Measurements from ENCODE around the gene HES7.

The HES7 gene

DNA sequence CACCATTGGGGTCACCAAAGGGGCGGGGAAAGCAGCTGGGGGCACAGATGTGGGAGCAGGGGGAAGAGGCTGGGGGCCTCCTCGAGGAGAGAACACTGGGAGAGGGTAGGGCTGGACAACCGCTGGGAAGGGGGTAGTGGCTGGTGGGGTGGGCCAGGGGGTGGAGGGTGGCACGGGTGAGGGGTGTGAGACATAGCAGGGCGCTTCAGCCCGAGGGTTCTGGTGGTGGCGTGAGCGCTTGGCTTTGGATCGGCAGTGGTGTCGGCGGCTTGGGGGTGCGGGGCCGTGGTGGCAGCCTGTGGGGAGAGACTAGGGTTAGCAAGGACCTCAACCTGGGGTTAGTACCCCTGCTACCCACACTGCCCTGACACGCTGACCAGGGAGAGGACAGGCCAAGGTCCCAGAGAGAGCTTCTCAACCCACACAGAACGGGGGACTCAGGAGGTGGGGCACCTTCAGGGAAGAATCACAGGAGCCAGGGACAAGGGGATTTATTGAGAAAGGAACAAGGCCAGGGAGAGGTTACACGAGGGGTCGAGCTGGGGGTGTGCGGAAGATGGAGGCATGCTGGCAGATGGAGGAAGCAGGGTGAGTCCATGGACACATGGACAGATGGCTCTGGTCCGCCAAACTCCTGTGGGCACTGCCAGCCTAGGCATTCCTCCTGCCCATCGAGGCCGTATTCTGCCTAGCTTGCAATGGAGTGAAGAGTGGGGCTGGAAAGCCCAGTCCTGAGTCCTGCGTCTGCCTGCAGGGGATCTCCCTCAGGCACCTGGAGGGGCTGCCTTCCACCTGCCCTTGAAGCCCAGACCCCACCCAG lies 19.9 kb upstream of the HES7 start:
- no peak for DNase-seq (ENCODE audit: low read depth in 2 of 2)

DNA sequence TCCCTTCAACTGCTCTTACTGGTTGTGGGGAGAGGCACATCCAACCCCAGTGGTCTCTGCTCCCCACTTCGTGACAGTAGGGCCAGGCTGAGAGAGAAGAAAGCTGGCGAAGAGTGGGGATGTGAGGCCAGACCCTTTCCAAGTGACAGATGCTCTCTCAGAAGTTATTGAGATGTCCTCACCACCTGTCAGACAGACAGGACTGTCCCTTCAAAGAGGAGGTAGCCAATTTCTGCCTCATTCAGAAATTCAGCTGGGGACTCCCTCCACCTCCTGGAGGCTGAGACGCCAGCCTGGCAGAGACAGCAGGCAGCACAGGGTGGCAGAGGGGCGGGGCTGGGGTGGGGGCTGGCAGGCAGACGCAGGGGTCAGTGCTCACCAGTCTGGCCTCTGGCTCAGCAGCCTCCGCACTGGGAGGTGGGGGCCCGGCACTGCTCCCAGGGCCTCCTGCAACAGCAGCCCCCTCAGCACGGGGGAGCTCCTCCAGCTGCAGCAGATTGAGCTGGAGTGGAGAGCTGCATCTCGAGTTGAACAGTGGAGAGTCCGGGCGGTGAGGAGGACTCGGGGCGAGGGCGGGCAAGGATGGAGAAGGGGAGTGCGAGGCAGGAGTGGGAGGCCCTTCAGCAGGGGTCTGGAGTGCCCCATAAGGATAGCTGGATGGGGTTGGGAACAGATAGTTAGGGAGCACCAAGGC lies 19.1 kb upstream of the HES7 start:
- DNase-seq (ENCODE audit: low read depth in 2 of 2): no peak

DNA sequence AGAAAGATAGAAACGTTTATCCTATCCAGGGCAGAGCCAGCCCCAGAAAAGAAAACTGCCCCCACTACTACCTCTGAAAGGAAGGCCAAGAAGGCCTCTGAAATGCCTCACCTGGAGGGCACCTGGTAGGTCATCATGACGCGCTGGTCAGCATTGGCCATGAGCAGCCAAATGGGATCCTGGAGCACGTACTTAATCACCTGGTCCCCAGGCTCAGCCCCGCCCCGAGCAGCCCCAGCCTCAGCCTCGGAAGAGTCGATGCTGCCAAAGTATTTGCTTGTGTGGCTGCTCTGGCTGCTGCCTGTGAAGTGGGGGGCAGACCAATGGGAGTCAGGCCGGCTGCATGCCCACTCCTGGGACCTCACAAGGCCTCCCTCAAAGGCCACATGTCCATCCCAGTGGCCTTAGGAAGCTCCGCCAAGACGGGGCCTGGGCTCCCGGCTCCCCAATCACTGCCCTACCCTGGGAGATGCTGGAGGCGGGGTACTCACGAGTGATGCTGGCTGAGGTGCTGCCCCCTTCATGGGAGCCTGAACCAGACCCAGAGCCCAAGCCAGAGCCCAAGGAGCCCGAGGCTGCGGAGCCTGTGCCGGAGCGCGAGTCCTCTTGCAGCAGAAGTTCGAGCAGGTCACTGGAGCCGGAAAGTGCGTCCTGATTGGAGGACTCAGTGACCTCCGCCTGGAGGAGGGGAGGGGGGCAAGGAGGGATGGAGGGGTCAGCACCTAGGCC lies 18.4 kb upstream of the HES7 start:
- DNase-seq (ENCODE audit: low read depth in 2 of 2): no peak

DNA sequence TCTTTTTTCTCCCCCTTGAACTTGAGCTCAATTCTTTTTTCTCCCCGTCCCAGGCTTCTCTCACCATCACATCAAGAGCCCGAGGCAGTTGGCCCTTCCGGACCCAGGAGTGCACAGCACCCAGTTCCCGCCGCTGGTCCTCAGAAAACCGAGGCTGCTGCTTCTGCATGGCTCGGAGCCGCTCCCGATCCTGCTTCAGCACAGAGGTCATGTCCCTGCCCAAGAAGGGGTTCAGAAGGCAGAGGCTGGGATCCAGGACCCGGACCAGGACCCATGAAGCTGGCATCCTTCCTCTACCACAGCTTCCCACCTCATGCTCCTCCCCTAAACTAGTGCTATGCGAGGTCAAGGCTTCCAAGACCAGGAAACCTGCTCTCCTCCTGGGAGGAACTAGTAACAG lies 17.8 kb upstream of the HES7 start:
- DNase-seq (ENCODE audit: low read depth in 2 of 2): no peak

DNA sequence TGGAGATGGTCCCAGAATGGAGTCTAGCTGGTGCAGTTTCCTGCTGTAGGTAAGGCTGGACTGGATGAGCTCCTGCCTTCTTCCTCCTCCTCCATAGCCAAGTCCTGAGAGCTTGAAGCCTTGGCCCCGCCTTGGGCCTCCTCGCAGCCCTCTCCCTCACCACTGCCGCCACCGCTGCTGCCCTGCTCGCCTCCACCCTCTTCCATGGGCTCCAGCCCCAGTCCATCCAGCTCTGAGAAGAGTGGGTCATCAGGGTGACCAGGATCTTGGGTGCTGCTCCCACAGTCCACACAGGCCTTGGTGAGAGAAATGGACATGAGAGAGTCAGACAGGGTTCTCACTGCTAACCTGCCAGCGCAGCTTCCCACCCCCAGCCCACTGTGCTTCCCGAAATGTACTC lies 17.1 kb upstream of the HES7 start:
- no peak for DNase-seq (ENCODE audit: low read depth in 2 of 2)

DNA sequence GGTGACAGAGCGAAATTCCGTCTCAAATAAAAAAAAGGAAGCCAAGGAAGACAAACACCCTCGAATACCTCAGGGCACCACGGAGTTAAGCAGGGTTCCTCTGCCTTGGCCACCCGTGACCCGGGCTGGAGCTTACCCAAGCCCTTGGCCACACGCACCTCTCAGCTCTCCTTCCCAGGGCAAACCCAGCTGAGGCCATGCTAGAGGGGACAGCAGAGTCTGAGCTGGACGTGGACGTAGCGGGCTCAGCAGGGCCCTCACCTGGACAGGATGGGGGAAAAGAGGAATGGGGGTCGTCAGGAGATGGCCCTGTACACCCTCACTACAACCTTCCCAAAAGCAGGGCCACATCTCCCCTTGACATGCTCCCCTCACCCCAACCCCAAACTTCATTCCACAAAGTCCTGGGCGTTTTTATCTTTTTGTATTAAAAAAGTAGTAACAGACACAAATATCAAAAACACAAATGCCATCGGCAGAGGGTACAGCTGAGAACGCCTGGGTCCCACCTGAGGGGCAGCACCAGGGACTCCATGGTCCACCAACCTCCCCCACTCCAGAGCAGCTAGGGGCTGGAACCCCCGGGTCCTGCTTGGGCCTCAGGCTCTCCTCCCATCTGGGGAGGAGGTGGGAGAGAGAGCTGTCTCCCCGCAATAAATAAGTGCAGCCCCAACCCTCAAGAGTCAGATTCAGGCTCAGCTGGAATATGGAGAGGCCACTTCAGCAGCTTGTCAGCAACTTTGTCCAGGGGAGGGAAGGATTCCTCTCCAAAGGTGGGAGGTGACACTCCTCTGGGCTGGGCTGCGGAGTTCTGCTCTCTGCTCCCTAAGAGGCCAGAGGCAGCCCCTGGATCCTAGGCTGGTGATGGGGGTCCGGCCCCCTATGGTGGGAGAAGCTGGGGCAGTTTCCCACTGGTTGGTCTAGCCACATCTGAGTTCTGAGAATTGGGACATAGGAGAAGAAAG lies 16.4 kb upstream of the HES7 start:
- no peak for DNase-seq (ENCODE audit: low read depth in 2 of 2)

DNA sequence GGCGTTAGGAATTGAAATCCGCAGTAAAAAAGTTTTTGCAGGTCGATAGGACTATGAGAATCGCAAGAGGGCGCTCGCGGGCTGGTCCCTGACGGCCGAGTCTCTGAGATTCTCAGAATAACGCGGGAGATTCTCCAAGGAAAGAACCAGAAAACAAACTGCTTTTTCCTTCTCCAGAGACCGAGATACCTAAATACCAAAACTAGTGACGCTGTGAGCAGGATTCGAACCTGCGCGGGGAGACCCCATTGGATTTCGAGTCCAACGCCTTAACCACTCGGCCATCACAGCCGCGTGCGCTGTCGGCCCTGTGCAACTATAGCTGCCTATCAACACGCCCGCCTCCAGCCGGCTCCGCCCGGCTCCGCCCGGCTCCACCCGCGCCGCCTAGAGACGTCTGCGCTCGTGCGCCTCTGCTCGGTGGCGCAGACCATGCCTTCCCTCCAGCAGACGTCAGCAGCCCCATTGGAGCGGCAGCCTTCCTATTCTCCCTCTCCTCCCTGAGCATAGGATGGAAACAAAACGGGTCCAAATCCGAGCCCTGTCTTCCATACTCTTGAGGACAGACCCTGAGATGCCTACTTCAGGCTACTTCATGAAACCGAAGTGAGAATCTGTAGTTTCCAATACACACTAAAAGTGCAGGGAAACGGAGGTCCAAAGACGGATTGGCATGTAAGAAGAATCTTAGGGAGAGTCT lies 14.9 kb upstream of the HES7 start:
- peak; percentile 96 for DNase-seq (ENCODE audit: low read depth in 2 of 2)

DNA sequence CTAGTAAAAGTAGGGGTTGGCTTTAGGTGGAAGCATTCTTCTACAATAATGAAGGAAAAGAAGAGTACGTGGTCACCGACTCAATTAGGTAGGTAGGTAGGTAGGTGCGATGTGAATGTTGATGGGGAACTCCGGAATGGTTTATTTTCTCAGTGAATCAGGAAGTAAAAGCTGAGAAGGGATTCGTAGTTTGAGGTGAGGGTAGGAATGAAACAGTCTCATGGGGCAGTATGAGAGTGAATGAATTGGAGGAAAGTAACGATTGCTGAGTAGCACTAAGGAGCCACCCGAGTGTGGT lies 14.4 kb upstream of the HES7 start:
- no peak for DNase-seq (ENCODE audit: low read depth in 2 of 2)

DNA sequence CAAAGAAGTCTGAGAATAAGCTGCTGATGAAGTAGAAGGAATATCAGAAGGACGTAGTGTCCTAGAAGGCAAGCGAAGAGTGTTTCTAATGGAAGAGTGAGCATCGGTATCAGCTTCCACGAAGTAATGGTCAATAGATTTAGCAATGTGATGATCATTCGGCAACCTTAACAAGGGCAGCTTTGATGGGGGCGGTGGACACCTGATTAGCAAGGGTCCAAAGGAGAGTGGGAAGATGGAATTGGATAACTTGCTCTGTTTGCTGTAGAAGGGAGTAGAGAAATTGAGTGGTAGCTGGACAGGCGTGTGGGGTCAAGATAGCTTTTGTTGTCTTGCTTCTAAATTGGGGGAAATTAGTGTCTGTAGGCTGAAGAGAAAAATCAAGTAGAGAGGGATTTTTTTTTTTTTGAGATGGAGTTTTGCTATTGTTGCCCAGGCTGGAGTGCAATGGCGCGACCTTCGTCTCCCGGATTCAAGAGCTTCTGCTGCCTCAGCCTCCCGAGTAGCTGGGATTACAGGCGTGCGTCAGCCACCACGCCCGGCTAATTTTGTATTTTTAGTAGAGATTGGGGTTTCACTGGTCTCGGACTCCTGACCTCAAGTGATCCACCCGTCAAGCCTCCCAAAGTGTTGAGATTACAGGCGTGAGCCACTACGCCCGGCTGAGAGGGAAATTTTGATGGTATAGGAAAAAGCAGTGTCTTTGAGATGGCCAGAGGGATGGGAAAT lies 13.9 kb upstream of the HES7 start:
- DNase-seq (ENCODE audit: low read depth in 2 of 2): no peak

DNA sequence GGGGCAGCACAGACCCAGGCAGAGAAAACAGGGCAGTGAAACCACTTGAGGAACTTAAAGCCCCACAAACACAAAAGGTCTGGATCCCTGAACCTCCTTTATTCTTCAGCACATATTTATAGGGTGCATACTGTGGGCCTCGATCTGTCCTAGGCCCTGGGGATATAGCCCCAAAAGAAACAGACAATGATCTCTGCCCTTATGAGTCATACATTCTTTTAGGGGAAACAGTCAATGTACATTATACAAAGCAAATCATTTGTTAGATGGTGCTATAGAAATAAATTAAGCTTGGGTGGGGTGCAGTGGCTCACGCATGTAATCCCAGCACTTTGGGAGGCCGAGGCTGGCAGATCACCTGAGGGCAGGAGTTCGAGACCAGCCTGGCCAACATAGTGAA lies 10.0 kb upstream of the HES7 start:
- DNase-seq (ENCODE audit: low read depth in 2 of 2): no peak

DNA sequence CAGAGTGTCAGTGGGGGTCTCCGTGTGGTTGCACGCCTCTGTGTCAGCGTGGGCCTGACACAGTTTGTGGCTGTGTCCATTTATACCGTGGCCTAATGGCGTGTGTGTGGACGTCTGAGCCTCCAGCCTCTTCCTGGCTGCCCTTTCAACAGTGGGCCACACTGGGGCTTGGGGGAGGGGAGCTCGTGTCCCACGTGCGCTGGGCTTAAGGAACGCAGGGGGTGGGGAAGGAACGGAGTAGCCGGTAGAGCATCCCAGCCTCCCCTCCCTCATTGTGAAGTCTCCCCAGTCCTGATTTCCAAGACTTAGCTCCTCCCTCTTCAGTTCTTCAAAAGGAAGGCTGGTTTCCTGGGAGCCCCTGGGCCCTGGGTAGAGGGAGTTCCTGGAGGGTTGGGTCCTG lies 9.5 kb upstream of the HES7 start:
- DNase-seq (ENCODE audit: low read depth in 2 of 2): no peak

DNA sequence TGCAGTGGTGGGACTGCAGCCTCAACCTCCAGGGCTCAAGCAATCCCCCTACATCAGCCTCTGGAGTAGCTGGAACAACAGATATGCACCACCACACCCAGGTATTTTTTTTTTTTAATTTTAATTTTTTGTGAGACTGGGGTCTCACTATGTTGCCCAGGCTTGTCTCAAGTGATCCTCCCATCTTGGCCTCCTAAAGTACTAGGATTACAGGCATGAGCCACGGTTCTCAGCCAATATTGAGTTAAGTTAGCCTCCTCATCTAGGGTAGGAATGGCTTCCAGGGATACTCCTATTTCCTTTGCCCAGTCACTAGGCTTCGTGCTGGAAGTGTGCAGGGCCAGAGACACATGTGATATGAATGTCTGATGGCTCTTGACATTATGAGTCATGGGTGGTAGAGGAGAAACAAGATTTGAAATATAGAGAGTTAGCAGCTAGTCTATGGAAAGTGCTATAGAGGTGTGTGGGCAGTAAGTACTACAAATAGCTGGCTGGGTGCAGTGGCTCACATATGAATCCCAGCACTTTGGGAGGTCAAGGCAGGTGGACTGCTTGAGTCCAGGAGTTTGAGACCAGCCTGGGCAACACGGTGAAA lies 8.0 kb upstream of the HES7 start:
- DNase-seq (ENCODE audit: low read depth in 2 of 2): no peak

DNA sequence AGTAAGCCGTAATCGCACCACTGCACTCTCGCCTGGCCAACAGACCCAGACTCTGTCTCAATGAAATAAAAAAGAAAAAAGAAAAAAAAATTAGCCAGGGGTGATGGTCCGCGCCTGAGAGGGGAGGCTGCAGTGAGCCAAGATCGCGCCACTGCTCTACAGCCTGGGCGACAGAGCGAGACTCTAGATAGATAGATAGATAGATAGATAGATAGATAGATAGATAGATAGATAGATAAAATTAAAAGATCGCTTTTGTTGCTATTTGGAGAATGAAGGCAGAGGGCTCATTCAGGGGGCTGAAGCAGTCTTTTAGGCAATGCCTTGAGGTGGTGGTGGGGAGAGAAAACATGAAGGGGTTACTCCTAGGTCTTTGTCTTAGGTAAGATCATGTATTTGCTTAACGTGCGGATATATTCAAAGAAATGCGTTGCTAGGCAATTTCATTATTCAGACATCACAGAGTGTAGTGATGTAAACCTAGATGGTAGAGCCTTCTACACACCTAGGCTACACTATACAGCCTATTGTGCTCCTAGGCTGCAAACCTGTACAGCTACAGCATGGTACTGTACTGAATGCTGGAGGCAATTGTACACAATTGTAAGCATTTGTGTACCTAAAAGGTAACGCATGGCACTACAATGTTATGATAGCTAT lies 4.3 kb upstream of the HES7 start:
- no peak for DNase-seq (ENCODE audit: low read depth in 2 of 2)

DNA sequence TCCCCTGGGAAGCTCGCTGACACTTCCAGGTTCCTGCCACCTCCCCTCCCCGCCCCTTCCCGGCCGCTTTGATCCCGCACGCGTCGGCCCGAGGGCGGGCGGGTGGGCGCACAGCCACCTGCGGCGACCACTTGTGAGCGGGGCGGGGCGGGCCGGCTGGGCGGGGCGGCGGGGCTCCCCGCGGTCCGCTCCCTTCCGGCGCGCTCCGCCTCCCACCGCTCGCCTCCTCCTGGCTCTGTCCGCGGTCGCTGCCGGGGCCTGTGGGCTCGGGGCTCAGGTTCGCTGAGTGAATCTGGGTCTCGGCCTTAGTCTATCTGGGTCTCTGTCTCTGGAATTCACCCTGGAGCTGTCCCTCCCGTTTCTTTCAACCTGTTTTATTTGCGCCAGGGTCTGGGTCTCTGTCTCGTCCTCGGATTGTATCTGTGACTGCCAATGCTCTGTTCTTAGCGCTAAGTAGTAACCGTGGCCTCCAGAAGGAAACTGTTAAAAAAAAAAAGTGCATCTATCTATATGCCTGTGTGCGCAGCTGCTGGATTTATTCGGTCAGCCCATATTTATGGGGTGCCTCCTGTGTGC lies 2.7 kb upstream of the HES7 start:
- DNase-seq (ENCODE audit: low read depth in 2 of 2): peak in 1 of 2 donors; percentile 58

DNA sequence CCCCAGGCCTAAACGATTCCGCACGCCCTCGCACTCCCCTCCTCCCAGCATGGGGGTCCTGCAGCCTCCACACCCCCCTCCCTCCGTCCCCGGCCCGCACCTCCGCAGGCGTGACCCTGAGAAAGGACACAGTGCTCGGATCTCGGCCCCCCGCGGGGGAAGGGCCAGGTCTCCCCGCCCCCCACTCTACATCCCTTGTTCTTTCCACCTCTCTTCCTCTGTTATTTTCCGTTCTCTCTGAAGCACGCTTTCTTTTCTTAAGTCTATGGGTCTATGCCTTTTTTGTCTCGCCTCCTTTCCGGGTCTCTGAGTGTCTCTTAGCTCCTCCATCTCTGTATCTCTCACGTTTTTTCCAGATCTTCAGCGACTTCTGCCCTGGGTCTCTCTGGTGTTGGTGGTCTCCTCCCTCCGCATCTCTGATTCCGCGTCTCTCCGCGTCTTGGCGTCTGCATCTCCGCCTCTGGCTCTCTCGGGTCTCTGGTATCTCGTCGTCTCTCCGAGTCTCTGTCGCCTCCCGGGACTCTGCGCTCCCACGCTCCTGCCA lies 2.1 kb upstream of the HES7 start:
- DNase-seq (ENCODE audit: low read depth in 2 of 2): peak in 1 of 2 donors; percentile 20

DNA sequence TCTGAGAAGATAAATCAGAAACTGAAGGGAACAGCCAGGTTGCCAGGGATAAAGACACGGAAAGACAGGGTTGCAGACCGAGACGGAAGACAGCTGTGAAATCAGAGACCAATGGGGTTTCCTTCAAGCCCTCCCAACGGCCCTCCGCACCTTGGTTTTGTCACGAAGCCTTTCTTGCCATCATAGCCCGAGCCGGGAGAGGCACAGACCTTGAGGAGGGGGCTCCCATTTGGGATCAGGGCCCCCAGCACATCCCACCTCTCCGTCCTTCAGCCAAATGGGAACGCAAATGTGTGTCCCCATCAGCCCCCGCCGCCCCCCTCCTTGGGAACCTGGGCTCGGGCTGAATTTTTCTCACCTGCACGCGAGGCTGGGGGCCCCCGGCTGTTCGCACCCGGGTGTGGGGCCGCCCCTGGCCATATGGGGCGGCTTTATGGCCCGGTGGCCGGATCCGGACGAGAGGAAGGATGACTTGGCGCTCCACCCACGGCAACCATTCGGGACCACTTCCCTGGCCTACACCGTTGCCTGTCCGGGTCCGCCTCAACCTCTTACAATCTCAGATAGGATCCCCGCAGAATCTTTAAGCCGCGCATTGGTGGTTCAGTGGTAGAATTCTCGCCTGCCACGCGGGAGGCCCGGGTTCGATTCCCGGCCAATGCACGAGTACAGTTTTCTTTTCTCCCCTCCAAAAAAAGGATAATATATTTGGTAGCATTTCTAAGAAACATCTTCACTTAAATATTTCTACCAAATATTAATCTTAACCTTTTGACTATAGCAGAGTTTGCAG lies 1.4 kb upstream of the HES7 start:
- DNase-seq (ENCODE audit: low read depth in 2 of 2): peak; percentile 85 to 97

DNA sequence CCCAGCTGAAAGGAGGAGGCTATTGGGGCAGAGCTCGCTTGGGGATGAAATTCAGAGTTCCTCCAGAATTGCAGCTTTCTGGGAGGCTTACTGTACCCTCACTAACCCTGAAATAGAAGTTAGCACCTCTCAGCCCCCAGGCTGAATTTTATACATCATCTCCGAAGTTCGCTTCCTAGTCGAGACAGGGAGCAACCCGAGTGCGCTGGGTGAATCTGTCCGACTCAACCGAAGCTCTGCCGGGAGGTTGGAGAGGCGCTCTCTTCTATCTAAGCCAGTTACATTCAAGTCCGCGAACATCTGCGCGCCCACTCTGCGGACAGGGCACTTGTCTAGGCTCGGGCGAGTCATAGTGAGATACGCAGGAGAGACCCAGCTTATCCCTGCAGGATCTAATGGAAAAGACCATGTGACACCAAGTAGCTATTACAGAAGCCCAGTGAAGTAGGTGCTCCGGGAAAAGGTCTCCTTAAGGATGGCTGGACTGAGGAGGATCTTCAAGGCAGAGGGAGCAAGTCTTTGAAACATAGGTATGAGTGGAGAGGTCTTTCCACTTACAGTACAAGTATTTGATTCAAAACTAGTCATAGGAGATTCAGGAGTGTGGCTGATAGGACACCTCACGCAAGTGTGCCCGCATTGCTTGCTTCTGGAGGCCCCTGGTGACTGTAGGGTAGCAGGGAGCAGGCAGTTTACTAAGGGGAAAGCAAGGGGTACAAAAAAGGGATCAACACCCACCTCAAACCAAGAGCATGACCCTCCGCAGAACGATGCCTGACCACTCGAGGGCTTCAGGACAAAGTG lies 646 bp upstream of the HES7 start:
- no peak for DNase-seq (ENCODE audit: low read depth in 2 of 2)

All from stimulated activated CD4-positive, alpha-beta T cell treated with anti-CD3 and anti-CD28 coated beads, Interleukin-1b, Interleukin-23, amount 100 ng/mL, for 4 hours (primary cell).